ENCODE measurements around the gene PARD6G.

PARD6G gene

DNA sequence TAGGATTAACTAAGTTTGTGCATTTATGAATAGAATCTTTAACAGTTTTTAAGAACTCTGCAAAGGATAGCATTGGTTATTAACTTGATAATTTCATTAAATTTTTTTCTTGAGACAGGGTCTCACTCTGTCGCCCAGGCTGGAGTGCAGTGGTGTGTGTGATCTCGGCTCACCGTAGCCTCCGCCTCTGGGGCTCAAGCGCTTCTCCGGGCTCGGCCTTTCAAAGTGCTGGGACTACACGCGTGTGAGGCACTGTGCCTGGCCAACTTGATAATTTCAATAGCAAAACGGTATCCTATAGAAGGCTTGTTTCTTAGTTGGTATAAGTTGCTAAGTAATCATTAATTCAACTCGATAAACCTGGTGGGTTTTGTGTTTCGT, 100.3 kb downstream of the PARD6G start:
- no peak for DNase-seq (ENCODE audit: low read depth in 3 of 3)

DNA sequence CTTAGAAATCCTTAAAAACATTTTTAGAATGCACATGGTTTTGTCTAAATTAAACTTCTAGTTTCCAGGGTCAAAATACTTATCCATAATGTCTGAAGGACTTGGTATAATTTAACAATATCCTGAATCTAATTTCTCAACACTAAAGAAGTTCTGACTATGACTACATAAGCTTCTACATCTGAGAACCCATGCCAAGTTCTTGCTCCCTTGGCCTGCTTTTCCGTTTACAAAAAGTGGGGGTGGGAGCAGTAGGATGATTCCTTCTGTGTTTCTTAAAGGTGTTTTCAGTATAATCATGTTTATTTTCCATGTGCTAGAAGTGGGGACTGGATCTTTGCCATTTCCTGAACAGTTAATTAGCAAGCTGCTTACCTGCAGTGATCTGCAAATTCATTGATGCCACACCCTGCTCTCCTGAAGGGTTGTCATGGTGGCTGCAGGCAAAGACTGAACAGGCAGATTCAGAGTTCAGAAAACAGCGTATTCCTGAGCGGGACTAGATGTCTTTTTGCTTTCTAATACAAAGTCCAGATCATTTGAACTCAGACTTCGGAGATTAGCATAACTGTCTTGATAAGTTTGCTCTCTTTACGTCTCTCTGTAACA, 102.0 kb downstream of the PARD6G start:
- DNase-seq (ENCODE audit: low read depth in 3 of 3), result no peak

DNA sequence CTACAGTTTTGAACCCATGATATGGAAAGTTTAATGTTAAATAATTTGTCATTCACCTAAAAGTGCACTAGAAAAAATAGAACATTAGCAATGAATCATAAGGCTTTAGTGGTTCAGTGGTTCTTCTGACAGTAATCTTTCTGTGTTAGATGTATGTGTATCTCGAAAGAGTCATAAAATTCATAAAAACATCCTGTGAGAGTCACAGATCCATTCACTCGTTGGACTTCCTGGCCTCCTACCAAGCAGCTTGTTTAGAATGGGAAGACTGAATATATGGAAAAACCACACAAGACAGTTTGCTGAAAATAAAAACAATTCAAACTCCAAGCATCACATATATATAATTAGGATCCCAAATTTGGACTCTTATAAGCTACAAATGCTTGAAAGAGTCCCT, 103.4 kb downstream of the PARD6G start:
- DNase-seq (ENCODE audit: low read depth in 3 of 3), result no peak

DNA sequence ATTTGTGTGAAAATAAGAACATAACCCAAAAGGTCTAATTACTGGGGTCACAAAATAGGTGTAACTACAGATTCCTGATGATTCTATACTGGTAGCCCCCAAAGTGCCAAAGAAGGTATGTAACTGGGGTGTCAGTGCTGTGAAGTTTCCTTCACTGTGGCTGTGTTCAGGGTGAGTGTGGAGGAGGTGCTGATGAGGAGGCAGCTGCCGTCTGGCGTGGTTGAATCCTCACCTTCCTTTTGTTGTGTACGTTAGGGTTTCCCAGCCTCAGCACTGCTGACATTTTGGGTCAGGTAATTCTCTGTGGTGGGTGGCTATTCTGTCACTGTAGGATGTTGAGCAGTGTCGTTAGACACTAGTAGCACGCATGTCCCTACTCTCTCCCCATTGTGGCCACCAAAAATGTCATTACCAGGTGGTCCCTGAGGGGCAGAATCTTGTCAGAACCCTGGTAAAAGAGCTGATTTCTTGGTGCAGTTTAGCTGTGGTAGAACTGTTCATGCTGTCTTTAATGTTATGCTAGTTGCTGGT, 106.8 kb downstream of the PARD6G start:
- DNase-seq (ENCODE audit: low read depth in 3 of 3), result no peak

DNA sequence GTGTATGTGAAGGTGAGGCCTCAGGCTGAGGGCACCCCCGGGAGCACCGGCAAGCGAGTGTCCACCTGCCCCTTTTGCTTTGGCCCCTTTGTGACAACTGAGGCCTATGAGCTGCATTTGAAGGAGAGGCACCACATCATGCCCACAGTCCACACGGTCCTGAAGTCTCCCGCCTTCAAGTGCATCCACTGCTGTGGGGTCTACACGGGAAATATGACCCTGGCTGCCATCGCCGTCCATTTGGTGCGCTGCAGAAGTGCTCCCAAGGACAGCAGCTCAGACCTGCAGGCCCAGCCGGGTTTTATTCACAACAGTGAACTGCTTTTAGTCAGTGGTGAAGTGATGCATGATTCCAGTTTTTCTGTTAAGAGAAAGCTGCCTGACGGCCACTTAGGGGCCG, 109.3 kb downstream of the PARD6G start:
- no peak for DNase-seq (ENCODE audit: low read depth in 3 of 3)

DNA sequence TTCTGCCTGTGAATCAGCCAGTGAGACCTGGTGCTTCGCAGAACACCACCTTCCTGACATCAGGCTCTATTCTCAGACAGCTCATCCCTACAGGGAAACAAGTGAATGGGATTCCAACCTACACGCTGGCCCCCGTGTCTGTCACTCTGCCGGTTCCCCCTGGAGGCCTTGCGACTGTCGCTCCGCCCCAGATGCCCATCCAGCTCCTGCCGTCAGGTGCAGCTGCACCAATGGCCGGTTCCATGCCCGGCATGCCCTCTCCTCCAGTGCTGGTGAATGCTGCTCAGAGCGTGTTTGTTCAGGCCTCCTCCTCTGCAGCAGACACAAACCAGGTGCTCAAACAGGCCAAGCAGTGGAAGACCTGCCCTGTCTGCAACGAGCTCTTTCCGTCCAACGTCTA, 110.2 kb downstream of the PARD6G start:
- no peak for DNase-seq (ENCODE audit: low read depth in 3 of 3)

DNA sequence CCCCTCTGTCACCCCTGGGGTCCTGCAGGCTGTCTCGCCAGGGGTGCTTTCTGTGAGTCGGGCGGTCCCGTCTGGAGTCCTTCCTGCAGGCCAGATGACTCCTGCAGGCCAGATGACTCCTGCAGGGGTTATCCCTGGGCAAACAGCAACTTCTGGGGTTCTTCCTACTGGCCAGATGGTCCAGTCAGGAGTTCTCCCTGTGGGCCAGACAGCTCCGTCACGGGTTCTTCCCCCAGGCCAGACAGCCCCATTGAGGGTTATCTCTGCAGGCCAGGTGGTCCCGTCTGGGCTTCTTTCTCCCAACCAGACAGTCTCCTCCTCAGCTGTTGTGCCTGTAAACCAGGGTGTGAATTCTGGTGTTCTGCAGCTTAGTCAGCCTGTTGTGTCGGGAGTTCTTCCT, 110.6 kb downstream of the PARD6G start:
- DNase-seq (ENCODE audit: low read depth in 3 of 3), result no peak

DNA sequence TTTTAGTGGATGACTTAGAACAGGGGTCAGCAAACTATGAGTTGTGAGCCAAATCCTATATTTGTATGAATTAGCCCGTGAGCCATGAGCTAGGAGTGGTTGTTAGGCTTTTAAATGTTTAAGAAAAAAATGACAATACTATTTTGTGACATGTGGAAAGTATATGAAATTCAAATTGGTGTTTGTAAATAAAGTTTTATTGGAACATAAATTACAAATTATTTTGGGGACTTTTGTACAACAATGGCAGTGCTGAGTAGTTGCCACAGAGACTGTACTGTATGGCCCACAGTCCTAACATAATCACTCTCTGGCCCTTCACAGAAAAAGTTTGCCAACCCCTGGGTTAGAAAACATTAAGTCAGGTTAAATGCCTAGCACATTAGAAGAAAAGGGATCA, 112.2 kb downstream of the PARD6G start:
- no peak for DNase-seq (ENCODE audit: low read depth in 3 of 3)

DNA sequence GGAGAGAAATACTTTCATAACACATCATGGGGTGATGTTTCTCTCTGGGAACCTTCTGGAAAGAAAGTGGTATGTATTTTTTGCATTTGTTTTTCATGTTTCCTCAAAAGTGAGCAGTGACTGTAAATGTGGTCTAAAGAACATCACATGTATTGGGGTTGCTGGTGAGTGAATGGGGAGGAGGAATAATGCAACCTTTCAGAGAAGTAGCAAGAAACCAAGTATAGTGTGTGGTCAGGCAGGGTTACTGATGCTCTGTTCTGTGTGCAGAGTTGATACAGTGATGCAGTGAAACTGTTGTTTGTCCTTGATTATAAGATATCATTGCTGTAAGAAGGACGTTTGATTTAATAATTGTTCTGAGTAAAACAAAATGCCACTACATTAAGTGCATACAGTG, 114.2 kb downstream of the PARD6G start:
- DNase-seq (ENCODE audit: low read depth in 3 of 3), result no peak

DNA sequence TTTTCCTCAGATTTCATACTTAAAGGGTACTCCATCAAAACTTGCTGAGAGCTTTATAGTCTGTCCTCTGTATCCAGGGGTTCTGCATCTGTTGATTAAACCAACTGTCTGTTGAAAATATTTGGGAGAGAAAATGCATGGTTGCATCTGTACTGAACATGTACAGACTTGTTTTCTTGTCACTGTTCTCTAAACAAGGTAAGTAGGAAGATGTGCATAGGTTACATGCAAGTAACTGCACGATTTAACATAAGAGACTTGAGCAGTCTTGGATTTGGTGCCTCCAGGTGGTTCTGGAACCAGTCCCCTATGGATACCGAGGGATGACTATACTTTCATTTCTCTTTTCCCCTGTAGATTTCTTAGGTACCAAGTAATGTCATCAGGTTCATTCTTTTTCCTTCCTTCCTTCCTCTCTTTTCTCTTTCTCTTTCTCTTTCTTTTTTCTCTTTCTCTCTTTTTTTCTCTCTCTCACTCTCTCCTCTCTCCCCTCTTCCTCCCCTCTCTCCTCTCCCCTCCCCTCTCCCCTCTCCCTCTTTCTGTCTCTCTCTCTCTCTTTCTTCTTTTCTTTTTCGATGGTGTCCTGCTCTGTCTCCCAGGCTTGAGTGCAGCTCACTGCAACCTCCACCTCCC, 115.0 kb downstream of the PARD6G start:
- DNase-seq (ENCODE audit: low read depth in 3 of 3), result no peak

DNA sequence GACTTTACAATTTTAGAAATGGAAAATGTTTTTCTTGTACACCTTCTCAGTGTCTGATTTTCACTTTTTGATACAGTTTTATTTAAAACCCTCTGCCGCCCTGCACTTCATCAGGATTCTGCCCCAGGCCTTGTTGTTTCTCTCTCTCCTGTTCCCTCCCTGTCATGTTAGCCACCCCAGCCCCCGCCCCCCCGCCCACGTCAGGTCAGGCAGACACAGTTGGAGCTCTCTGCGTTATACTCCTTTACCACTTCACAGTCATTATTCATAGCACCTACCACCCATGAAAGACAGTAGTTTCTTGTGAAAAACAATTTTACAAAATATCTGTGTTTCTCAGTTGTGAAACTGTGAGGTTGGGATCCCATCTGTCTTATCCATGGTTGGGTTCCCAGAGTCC, 116.8 kb downstream of the PARD6G start:
- no peak for DNase-seq (ENCODE audit: low read depth in 3 of 3)

DNA sequence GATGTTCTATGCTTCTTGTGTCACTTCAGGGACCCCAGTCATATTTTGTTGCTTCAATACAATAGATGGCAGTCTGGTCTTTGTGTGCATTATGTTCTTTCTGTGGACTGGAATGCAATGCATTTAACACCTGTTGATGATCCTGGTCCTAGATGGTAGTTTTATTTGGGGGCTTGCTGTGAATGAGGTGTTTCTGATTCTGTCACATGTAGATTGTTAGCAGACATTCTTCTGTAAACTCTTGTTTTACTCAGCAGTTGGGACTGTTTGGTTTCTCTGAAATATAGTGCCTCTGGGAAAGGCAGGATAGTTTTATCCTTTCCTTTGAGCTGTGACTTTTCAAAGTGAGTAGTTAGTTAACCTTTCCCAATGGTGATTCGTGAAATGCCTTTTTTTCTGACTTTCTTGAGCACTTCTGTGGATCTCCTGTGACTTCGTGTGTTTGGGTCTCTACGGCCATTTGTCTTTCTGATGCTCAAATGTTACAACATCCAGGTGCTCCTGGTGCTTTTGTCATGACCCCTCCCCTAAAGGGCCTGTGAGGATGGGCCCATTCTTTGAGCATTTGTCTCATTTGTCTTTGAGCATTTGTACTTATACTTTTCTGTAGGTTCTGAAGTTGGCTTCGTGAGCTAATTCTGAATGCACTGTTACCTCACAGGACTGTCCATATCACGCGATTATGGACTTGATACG, 117.5 kb downstream of the PARD6G start:
- DNase-seq (ENCODE audit: low read depth in 3 of 3), result no peak

DNA sequence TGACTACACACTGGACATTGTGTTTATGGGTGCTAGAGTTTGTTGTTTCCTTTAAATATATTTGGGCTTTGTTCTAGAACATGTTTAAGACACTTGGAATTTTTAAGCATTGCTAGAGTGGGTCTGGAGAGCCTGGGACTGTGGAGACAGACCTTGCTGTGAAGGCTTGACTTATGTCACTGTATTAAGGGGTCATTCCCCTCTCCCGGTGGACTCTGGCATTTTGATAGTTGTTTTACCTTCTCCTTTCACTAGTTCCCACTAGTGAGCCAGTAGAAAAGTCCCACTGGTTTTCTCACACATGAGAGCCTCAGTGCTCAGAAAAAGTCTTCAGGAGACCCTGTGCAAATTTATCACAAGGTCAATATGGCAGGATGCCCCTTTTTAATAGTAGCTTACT, 119.7 kb downstream of the PARD6G start:
- no peak for DNase-seq (ENCODE audit: low read depth in 3 of 3)

DNA sequence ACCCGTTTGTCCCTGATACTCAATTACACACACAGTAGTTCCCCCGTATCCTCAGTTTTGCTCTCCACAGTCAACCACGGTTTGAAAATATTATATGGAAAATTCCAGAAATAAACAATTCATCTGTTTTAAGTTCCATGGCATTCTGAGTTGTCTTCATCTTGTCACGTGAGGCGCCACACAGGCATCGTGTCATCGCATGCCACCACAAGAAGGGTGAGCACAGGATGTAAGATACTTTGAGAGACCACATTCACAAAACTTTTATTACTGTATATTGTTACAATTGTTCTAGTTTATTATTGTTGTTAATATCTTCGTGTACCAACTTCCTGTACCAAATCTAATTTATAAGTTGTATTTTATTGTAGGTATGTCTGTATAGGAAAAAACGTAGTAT, 120.5 kb downstream of the PARD6G start:
- DNase-seq (ENCODE audit: low read depth in 3 of 3), result no peak

DNA sequence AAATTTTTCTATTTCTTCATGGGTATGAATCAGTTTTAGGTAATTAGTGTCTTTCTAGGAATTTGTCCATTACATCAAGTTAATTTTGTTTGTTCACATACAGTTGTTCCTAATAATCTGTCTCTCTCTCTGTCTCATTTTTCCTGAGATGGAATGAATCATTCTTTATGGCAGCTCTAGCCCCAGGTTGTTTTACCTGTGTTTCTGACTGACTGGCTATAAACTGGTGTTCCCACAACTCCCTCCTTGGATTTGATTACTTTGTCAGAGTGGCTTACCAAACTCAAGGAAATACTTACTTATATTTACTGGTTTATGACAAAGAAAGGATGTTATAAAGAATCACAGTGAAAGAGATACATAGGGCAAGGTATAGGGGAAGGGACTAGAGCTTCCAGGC, 123.2 kb downstream of the PARD6G start:
- no peak for DNase-seq (ENCODE audit: low read depth in 3 of 3)

DNA sequence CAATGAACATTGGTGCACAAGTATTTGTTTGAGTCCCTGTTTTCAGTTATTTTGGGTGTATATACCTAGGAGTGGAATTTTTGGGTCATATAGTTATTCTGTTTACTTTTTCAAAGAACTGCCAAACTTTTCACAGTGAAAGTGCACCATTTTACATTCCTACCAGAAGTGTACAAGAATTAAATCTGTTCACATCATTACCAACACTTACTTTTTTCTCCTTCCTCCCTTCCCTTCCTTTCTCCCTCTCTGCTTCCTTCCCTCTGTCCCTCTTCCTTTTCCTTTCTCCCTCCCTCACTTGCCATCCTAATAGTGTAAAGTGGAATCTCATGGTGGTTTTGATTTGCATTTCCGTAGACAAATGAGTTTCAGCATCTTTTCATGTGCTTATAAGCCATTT, 126.4 kb downstream of the PARD6G start:
- no peak for DNase-seq (ENCODE audit: low read depth in 3 of 3)

DNA sequence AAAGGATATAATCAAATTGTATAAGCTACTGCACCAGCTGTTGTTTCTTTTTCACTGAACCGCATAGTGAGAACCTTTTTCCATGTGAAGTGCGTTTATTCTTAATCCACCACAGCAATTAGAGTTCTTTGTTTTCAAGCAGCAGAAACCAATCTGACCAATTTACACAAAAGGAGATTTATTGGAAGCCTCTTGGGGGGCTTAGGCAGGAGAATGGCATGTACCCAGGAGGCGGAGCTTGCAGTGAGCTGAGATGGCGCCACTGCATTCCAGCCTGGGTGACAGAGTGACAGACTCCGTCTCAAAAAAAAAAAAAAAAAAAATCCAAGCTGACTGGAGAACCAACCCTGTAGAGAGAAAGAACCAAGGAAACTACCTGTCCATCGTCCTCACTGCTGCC, 128.2 kb downstream of the PARD6G start:
- no peak for DNase-seq (ENCODE audit: low read depth in 3 of 3)

DNA sequence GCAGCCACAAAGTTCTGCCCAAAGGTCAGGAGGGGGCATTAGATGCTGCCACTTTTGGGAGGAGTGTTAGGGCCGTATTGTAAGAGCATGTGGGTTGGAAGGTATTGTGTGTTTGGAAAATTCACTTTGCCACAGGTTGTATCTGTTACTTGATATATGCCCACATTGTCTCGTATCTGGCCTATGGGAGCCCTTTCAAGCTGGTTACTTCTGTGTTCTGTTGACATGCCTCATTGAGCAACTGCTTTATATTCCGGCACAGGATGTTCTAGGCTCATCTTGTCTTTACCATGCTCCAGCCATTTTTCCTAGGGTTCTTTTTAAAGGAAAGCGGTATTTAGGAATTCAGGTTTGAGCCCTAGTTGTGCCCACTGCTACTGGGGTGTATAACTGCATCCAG, 132.3 kb downstream of the PARD6G start:
- no peak for DNase-seq (ENCODE audit: low read depth in 3 of 3)

DNA sequence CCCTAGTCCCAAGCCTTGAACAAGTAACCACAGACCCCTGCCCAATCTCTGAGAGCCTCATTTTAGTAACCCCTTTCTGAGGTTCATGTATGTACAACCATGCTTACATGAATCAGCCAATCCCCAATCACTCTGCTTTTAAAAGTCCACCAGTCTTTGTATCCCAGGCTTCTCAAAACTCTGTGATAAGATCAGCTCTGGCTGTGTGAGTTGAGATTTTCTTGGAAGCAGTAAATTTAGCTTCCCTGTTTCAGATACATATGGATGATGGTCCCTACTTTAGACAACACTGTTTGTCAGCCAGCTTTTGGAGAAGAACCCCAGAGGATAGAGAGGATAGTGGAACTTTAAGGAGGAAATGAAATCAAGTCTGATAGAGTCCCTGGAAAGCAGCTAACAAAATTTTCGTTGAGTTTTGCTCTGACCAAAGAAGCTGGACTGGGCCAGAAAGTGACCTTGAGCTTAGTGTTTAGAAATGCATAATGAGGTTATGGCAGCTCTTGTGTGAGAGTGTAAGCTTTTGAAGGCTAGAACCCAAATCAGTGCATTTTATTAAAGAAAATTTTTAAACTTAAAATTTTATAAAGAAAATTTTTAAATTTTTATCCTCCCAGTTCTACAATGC, 134.6 kb downstream of the PARD6G start:
- DNase-seq (ENCODE audit: low read depth in 3 of 3), result no peak

DNA sequence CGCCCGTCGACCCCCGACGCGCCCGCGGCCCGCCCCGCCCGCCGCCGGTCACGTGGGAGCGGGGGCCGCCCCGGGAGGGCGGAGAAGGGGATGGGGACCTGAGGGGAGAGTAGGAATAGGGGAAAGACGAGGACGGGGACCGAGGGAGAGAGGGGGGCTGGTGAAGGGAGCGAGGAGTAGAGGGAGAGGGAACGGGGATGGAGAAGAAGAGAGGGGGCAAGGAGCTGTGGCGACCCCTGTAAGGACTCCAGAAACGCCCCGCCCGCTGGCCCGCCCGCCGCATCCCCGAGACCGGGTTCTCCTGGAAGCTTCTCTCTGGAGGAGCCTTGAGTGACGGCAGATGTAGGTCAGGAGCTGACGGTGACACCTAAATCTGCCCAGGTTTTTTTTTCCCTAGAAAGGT, 137.6 kb downstream of the PARD6G start:
- DNase-seq (ENCODE audit: low read depth in 3 of 3), result peak in 1 of 3 donors; percentile 22

DNA sequence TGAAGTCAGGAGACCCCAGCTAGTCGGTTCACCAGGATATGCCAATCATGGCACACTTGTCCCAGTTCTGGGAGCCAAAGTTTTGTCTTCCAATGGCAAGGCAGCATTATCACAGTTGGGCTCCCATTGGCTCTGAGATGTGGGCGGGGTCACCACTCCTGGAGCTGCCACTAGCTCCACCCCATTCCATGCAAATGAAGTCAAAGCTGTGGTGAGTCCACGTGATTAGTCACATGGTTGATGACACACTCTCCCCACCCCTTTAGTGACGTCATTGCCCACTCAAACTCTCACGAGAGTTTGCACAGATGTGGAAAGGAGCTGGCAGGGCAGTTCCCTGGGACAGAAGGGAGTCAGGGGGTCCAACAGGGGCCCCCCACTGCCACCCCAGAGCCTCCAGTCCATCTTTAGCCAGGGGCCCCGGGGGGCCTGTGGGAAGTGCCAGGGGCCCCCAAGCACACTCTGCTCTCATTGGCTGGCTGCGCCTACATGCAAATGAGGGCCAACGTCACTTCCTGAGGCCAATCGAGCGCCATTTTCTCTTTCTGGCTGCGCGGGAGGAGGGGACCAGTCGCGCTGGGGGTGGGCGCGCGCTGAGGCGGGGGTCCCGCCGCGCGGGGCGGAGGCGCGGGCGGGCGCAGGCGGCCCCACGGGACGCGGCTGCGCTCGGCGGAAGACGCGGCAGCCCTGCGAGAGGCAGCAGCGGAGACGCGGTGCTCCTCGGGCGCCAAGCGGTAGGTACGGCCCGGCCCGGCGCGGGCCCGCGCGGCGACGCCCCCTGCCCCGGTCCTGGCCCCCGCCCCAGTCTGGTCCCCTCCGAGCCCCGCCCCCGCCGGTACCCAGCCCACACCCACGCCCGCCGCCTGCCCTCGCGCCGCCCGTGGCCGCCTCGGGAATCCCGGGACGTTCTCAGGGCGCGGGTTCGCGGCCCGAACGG, 138.3 kb downstream of the PARD6G start, which contains the start of gene ADNP2:
ADNP2 (plus strand) TSS at position 524 of the 937 bp plus-strand sequence. CDS start 8,281 bp downstream, outside the sequence.
- peak; percentile 72 to 88 (median 84) for DNase-seq (ENCODE audit: low read depth in 3 of 3)
